Stimulated activated CD4-positive, alpha-beta T cell treated with anti-CD3 and anti-CD28 coated beads, Interleukin-4, amount 100 ng/mL, for 48 hours (primary cell): ENCODE results near the gene TMEM198.

Experiments used
- DNase-seq, 2 donors: peaks; one replicate each; pipeline ENCODE4 v3.0.0-alpha.2; 2020; ENCODE audit warnings: low read depth in 2 of 2

TMEM198 gene

DNA sequence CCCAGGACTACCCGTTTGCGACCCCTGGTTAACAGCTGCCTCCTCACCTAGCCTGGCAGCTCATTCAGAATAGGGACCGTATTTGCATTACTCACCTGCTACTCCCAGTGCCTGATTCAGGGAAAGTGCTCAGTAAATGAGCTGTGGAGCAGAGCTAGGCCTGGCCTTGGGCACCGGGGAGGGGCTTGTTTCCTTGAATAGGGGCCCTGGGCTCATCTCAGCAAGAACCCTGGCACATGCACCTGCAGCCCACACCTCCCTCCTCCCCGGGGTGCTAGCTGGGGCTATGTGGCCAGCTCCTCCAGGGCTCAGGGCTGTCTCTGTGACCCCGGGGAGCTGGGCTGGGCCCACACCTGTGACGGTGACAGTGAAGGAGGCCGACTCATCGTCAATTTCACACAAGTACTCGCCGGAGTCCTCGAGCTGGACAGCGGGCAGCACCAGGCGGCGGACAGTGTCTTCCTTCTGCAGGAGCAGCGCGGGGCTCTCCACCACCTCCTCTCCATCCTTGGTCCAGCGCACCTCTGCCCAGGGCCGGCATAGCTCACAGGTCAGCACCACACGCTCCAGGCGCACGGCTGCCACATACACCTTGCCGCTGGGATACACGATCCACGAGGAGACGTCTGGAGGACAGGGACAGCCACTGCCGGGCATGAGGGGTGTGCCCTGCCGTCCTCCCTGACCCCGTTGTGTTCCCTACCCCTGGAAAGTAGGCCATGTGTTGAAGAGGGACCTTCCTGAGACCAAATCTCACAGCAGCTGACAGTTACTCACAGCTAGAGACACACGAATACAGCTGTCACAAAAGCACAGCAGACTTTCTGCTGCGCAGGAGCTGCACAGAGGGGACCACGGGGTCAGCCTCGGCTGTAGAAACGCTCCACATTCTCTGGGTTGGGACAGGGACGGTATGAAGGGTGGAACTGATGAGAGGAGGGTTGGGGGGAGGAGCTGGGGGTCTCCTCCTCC lies 18.5 kb downstream of the TMEM198 start:
- no peak for DNase-seq

DNA sequence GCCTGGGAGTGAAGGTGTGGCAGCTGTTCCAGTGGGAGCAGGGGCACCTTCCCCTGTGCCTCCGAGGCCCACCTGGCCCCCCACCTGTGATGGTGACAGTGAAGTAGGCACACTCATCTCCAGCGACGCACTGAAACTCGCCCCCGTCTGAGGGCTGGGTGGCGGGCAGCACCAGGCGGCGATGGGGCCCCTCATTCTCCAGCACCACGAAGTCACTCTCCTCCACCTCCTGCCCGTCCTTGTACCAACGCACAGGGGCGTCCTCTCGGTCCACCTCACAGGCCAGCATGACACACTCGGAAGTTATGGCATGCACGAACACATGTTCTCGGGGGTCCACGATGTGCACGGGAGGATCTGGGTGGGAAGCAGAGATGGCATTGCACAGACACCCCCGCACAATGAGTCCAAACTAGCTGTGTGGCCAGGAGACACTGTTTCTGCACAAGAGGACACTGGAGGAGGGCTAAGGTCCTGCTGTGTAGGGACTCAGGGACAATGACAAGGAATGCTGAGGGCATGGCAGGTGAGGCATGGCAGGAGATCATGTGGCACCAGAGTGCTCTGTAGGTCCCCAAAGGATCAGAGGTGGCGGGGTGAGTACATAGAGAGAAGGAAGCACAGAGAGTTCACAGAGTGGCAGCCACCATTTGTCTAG lies 19.6 kb downstream of the TMEM198 start:
- DNase-seq = no peak

DNA sequence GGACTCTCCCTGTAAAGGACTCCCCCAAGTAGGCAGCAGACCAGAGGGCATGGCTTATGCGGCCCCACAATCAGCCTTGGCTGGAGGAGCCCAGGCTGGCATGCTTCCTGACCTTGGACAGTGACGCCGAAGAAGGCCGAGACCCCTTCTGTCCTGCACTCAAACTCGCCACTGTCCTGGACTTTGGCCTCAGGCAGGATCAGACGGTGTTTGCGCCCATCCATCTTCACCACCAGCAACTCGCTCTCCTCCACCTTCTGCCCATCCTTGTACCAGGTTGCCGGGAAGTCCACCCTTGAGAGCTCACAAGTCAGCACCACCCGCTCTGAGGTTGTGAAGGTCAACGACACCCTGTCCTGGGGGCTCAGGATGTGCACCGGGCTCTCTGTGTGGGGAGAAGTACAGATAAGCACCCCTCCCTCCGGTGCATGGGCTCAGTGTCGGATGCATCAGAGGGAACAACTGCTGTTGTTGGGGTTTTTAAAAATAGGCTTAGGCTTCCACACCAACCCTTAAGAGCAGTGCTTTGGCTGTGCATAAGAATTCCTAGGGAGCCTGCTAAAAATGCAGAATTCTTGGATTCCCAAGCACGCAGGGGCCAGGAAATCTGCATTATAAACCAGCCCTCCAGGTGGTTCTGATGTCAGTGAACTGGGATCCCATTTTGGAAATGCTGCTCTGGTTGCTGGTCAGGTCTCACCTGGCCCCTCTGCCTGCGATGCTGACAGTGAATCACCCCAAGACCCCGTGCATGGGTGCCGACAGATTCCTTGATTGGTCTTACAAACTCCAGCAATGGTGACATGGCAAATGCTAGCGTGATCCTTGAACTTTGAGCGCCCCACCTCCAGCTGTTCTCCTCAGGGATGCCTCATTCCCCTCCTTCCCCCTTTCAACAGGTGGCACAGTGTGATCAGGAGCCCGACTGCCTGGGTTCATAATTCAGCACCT lies 21.6 kb downstream of the TMEM198 start:
- no peak for DNase-seq

DNA sequence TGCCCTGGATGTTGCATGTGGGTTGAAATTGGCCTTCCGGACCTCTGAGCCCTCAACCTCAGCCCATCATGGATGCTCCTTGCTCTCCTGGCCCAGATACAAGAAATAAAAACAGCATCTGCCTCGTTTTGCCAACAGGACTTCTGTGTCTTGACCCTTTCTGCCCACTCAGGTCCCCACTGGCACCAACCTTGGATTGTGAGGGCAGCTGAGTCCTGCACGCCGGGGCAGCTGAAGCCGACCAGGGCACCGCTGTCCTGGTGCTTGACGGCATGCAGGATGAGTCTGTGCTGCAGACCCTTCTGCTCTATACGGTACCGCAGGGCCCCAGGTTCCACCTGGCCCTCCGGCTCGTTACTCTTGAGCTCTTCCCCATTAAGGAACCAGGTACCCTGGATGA lies 22.8 kb downstream of the TMEM198 start:
- DNase-seq = no peak

DNA sequence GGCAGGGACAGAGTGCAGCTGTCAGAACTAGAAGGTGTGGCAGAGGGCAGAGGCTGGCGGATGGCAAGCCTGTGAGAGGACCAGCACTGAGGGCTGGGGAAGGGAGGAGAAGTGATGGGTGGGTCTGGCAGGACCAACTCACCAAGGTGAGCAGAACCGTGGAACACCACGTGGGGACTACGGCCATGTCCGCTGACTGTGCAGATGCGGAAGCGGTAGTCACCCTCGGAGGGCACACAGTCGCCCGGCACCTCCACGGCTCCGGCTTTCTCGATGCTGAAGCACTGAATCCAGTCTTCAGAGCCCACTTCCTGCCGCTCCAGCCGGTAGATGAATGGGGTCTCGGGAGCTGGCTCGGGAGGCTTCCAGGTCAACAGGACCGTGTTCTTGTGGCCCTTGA lies 23.3 kb downstream of the TMEM198 start:
- DNase-seq = no peak

- no peak for DNase-seq
Measured at GRCh38 chr2:219567791-219568361, 24.0 kb downstream of the TMEM198 start.

GRCh38 chr2:219569041-219569440 lies 25.2 kb downstream of the TMEM198 start:
- DNase-seq = no peak

DNA sequence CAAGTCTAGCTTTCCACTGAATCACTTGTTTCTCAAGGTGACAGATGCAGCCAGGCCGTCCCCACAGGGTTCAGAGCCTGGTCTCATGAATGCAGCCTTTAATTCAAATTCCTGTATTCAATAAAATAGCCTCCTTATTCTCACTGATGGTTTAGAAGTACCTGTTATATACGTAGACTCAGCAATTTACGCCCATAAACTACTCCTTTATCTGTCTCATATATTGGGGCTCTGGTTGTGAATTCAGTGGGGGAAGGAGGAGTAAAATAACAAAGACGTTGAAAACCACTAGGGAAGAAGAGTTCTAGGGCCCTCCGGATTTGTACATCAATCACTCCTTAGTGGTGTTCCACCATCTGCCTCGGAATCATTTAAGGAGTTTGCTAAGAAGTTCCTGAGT lies 25.8 kb downstream of the TMEM198 start:
- no peak for DNase-seq

DNA sequence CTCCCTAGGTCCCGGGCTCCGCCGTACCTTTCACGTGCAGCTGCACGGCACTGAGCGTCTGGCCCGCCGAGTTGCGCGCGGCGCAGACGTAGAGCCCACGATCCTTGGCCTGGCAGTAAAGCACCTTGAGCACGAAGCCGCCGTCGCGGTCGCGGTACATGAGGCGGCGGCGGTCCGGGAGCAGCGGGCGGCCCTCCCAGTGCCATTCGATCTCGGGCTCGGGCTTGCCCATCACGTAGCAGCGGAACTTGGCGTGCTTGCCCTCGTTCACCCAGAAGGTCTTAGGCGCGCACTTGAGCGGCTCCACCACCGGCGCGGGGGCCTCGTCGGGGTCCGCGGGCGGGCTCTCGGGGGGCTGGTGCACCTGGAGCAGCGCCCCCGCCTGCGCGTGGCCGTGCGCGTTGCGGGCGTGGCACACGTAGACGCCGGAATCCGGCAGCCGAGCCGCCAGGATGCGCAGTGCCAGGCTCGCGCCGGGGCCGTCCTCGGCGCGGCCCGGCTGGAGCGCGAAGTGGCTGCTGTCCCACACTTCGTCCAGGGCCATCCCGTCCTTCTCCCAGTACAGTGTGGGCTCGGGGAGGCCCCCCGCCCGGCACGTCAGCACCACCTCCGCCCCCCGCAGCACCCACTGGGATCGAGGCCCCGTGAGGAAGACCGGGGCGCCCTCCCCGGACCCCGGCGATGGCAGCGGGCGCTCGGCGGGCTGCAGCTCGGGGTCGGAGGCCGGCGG lies 26.5 kb downstream of the TMEM198 start:
- no peak for DNase-seq

DNA sequence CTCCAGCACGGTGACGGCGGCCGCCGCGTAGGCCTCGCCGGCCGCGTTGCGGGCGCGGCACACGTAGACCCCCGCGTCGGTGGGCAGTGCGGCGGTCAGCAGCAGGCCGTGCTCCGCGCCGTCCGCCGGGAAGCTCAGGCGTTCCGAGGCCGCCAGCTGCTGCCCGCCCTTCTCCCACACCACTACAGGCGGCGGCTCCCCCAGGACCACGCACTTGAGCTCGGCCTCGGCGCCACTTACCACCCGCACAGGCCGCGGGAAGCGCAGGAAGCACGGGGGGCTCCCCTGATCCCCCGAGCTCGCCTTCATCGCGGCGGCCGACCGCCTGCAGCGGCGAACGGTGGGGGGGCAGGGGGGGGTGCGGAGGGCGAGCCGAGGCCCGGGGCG lies 27.1 kb downstream of the TMEM198 start:
- no peak for DNase-seq

DNA sequence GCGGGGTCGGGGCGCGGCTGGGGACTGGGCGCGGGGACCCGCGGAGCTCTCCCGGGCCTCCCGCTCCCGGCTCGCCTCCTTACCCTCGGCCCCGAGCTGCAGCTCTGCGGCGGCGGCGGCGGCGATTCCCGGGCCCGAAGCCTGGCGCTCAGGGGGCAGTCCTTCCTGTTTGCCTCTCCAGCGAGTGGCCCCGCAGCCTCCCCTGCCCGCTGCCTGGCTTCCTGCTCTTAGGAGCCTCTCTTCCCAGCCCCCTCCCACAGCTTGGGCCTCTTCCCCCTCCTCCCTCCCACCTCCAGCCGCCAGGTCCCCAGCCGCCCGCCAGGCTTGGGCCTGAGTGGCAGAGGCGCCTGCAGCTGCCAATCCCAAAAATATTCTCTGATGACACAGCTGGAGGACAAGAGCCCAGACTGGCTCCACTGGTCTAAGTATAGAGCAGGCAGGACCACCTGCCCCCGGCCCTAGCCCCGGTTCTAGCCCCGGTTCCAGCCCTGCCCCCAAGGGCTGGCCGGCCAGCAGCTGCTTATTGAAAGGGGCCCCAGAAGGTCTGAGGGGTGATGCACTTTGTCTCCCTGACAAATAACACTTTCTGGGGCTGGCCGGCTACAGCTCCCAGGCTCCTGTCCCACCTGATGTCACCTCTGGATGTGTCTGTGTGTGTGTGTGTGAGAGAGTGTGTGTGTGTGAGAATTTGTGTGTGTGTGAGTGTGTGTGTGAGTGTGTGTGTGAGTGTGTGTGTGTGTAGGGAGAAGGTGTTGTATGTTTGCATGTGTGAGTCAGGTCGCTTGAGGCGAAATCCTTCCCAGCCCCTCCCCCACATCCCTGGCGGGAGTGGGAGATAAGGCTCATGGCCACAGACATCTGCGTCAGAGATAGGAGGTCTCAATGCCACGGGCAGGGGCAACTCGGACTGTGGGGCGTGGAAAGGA lies 27.7 kb downstream of the TMEM198 start, which contains the start of gene OBSL1:
Gene OBSL1 (minus strand): TSS at position 229 of the 926 bp plus-strand sequence. CDS start 307 bp downstream, outside the sequence.
- no peak for DNase-seq

GRCh38 chr2:219572237-219573001 lies 28.6 kb downstream of the TMEM198 start, which contains the start of gene INHA:
Gene INHA (plus strand): TSS chr2:219572310. CDS start chr2:219572375, 65 bp downstream.
- DNase-seq = no peak

- no peak for DNase-seq
Measured at GRCh38 chr2:219573166-219573565, 29.3 kb downstream of the TMEM198 start.

- no peak for DNase-seq
Measured at GRCh38 chr2:219574484-219575311, 30.9 kb downstream of the TMEM198 start.

GRCh38 chr2:219575566-219576504 lies 32.0 kb downstream of the TMEM198 start:
- DNase-seq = no peak

DNA sequence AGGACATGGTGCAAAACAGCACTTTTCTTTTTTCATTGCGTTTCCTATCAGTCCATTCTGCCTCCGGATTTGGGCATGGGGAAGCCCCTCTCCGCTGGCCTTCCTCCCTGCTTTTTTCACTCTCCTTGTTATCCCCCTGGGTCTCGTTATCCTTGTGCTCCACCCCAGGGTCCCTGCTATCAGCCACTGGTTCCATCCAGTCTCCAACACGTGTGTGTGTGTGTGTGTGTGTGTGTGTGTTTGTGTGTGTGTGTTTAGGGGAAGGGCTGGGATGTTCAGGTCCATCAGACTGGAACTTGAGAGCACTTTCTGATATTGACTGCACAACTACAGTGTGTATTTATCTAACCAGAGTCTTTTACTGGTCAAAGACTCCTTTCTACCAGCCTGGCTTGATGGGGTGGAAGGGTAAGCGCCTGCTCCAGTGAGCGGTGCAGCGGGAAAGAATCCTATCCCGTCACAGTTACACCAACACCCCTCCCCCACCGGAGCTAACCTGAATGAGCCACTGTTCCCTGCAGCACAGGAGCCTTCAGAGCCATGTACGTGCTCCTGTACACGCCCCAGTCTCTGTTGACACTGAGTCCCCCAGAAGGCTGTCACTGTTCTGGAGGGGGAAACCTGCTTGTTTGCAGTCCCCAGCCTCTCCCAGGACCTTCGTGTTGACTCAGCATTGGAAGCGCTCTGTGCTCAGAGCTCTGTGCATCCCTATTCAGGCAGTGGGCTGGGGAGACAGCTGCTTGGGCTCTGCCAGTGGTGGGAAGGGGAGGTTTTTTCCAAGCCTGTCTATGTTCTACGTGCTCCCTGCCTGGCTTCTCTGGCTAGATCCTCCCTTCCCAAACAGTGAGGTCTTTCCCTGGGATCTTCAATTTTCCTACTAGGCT lies 32.9 kb downstream of the TMEM198 start:
- no peak for DNase-seq
